ENCODE data around the gene SIRT5.

SIRT5 gene

GRCh38 chr6:13561624-13562267, 12.7 kb upstream of the SIRT5 start:
- Mint-ChIP-seq H3K27me3 (no peaks in the 10 kb centered on the region), H3K4me3 (no peak overlapping the region), H3K9me3 (no peaks in the 10 kb centered on the region), H3K4me1 (no peaks in the 10 kb centered on the region), H3K27ac (no peak overlapping the region), H3K36me3 (no peaks in the 10 kb centered on the region)
- DNase-seq (ENCODE audit: low spot score in 2 of 2) (no peak), ATAC-seq (ENCODE audit: low read depth) (no peak)

DNA sequence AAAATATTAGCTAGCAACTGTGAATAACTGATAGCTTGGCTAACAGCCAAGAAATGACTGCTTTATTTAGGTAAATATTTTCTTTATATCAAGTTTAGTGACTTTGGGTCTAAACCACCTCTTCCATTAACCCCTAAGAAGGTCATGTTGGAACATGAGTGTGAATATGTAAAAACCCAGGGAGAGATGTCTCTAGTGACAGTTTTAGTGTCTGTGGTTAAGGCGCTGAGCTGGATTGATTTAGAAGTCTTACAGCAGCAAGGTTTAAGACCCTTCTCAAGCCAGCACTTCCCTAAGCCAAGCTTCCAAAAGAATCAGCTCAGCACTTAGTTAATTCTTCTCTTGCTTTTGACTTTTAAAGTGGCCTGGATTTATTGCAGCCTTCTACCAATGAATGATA, 11.4 kb upstream of the SIRT5 start:
- H3K27me3 Mint-ChIP-seq, result no peaks in the 10 kb centered on the region
- DNase-seq (ENCODE audit: low spot score in 2 of 2), result no peak
- no peak overlapping the region for H3K4me3 Mint-ChIP-seq
- no peak for ATAC-seq (ENCODE audit: low read depth)
- H3K27ac Mint-ChIP-seq, result no peak overlapping the region
- H3K4me1 Mint-ChIP-seq, result no peaks in the 10 kb centered on the region
- no peaks in the 10 kb centered on the region for H3K9me3 Mint-ChIP-seq
- no peaks in the 10 kb centered on the region for H3K36me3 Mint-ChIP-seq

- DNase-seq (ENCODE audit: low spot score in 2 of 2) (no peak), ATAC-seq (ENCODE audit: low read depth) (no peak)
- Mint-ChIP-seq H3K27ac (no peak overlapping the region), H3K27me3 (peaks cover 2% of the 10 kb centered on the region), H3K9me3 (no peaks in the 10 kb centered on the region), H3K4me1 (no peaks in the 10 kb centered on the region), H3K36me3 (no peaks in the 10 kb centered on the region), H3K4me3 (no peak overlapping the region)
Measured at GRCh38 chr6:13565921-13566320, 8.5 kb upstream of the SIRT5 start.

DNA sequence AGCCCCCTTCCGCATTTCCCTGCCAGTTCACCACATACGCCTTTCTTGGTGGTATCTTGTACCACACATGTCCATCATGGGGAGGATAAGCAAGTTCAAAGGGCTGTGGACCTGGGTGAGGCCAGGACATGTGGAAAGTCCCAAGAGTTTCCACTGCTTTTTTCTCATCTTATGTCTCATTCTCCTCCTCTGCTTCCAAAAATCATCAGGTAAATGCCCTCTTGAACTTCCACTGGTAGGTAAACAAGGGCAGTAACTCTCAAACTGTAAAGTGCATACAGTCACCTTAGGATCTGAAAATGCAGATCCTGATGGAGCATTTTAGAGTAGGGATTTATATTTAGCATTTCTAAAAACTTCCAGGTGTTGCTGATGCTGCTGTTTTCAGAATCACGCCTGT, 7.9 kb upstream of the SIRT5 start:
- Mint-ChIP-seq H3K27me3 (peaks cover 2% of the 10 kb centered on the region), H3K36me3 (no peaks in the 10 kb centered on the region), H3K4me1 (no peaks in the 10 kb centered on the region), H3K4me3 (no peak overlapping the region), H3K27ac (no peak overlapping the region), H3K9me3 (no peaks in the 10 kb centered on the region)
- no peak for ATAC-seq (ENCODE audit: low read depth)
- no peak for DNase-seq (ENCODE audit: low spot score in 2 of 2)

GRCh38 chr6:13568970-13569369, 5.4 kb upstream of the SIRT5 start:
- no peaks in the 10 kb centered on the region for H3K9me3 Mint-ChIP-seq
- DNase-seq (ENCODE audit: low spot score in 2 of 2), result no peak
- H3K27ac Mint-ChIP-seq, result no peak overlapping the region
- H3K4me3 Mint-ChIP-seq, result no peak overlapping the region
- H3K36me3 Mint-ChIP-seq, result no peaks in the 10 kb centered on the region
- H3K4me1 Mint-ChIP-seq, result no peaks in the 10 kb centered on the region
- H3K27me3 Mint-ChIP-seq, result peaks cover 2% of the 10 kb centered on the region
- ATAC-seq (ENCODE audit: low read depth), result no peak

- Mint-ChIP-seq H3K4me3 (no peak overlapping the region), H3K27ac (no peak overlapping the region), H3K36me3 (no peaks in the 10 kb centered on the region), H3K27me3 (peaks cover 2% of the 10 kb centered on the region), H3K4me1 (peaks cover 10% of the 10 kb centered on the region), H3K9me3 (no peaks in the 10 kb centered on the region)
- ATAC-seq (ENCODE audit: low read depth) (no peak), DNase-seq (ENCODE audit: low spot score in 2 of 2) (no peak)
Measured at GRCh38 chr6:13572240-13572639, 2.2 kb upstream of the SIRT5 start.

DNA sequence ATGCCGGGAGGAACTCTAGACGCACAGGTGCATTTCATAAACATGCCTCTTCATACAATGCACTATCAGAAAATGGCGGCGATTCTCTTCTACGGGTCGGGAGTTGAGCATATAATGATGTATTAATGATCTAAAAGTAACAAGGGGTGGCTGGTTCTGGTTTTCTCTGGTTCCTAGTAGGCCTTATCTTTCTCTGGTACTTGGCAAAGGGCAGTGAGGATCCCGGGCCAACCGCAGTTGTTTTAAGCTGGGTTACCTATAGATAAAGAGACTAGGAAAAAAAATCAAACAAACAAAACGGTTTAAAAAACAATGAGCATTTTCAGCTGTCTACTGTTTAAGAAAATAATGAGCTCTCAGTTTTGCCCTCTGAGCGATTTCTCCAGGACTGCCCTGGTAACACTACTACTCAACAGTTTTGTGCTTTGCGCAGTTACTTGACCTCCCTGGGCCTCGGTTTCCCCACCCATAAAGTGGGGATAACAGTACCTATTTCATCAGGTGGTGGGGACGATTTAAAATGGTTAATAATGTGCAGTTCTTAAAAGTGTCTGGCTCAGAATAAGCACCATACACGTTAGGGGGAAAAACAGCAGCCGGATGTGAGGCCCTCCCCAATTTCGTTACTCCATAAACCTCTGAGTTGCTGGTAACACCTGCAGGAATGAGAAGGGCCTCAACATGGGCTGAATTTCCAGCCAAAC, 1.3 kb upstream of the SIRT5 start:
- peaks cover 2% of the 10 kb centered on the region for H3K27me3 Mint-ChIP-seq

DNA sequence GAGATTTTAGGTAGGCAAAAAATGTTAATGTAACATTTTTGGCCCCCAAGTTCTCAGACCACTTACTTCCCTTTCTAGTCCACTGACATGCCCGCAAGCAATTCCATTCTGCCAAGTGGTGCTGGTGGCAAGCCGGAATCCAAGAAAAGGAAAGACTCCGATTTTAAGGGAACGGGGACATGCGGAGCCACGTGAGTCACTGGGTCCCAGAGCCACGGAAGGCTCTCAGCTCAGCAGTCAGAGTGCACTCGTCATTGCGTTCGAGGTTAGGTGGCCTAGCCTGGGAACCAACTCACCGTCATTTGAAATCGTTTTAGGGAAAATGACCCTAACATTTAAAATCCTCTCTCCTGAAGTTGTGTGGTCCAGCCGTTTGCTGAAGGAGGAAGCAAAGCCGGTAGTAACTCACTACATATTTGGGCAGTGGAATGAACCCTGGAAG, 711 bp upstream of the SIRT5 start:
- Mint-ChIP-seq H3K4me3 (peak overlapping the region; percentile 66), H3K9me3 (peaks cover 3% of the 10 kb centered on the region), H3K27me3 (peaks cover under 1% of the 10 kb centered on the region), H3K27ac (peak overlapping the region; percentile 89), H3K36me3 (peaks cover 5% of the 10 kb centered on the region), H3K4me1 (peaks cover 12% of the 10 kb centered on the region)
- DNase-seq (ENCODE audit: low spot score in 2 of 2) (no peak), ATAC-seq (ENCODE audit: low read depth) (no peak)

More for the DNA sequence above, 1.3 kb upstream of the SIRT5 start:
- H3K27ac Mint-ChIP-seq, result peak overlapping the region; percentile 89
- ATAC-seq (ENCODE audit: low read depth), result no peak
- DNase-seq (ENCODE audit: low spot score in 2 of 2), result no peak
- peaks cover 5% of the 10 kb centered on the region for H3K36me3 Mint-ChIP-seq
- H3K4me1 Mint-ChIP-seq, result peaks cover 12% of the 10 kb centered on the region
- H3K9me3 Mint-ChIP-seq, result peaks cover 3% of the 10 kb centered on the region
- H3K4me3 Mint-ChIP-seq, result peak overlapping the region; percentile 66

DNA sequence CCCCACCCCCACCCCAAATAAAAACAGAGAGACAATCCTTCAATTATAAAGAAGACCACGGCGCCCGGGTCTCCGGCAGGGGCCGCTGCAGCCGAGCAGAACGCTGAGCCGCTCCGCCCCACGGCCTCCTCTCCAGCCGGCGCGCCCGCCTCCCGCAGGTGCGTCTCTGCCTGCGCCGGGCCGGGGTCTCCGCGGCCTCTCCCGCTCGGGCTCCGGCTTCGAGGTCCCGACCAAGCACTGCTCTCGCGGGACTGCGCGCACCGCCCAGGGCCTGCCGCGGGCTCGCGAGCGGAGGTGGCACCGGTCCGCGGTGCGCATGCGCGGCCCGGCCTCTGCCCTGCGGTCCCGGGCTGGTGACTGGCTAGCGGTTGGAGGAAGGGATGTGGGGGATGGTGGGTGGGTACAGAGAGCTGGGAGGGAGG, 241 bp upstream of the SIRT5 start:
- Mint-ChIP-seq H3K9me3 (peaks cover 3% of the 10 kb centered on the region), H3K27me3 (no peaks in the 10 kb centered on the region), H3K27ac (peak overlapping the region; percentile 89), H3K36me3 (peaks cover 5% of the 10 kb centered on the region), H3K4me3 (peak overlapping the region; percentile 85), H3K4me1 (peaks cover 12% of the 10 kb centered on the region)
- ATAC-seq (ENCODE audit: low read depth) (peak; percentile 82), DNase-seq (ENCODE audit: low spot score in 2 of 2) (peak; percentile 92 to 93)

DNA sequence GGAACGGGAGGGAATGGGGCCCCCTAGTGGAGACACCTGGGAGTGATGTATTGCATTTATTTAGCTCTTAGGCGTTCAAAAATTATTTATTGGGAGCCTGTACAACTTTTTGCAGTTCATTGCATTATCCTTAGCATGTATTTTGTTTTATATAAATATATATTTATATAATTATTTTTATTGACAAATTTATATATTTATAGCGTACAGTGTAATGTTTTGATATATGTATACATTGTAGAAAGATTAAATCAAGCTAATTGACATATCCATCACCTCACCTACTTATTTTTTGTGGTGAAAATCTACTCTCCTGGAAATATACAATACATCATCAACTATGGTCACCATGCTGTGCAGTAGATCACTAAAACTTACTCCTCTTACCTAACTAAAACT, 975 bp downstream of the SIRT5 start:
- Mint-ChIP-seq H3K36me3 (peaks cover 6% of the 10 kb centered on the region), H3K4me1 (peaks cover 12% of the 10 kb centered on the region), H3K4me3 (peak overlapping the region; percentile 85), H3K27me3 (no peaks in the 10 kb centered on the region), H3K27ac (peak overlapping the region; percentile 89), H3K9me3 (peaks cover 3% of the 10 kb centered on the region)
- DNase-seq (ENCODE audit: low spot score in 2 of 2) (no peak), ATAC-seq (ENCODE audit: low read depth) (no peak)

DNA sequence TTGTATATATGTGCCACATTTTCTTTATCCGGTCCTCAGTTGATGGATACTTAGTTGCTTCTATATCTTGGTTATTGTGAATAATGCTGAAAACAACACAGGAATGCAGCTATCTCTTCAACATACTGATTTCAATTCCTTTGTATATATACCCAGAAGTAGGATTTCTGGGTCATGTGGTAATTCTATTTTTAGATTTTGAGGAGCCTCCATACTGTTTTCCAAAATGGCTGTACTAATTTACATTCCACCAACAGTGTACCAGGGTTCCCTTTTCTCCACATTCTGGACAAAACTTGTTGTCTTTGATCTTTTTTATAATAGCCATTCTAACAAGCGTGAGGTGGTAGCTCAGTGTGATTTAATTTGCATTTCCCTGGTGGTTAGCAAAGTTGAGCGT, 1.6 kb downstream of the SIRT5 start:
- Mint-ChIP-seq H3K9me3 (peaks cover 3% of the 10 kb centered on the region), H3K27me3 (no peaks in the 10 kb centered on the region), H3K4me1 (peaks cover 15% of the 10 kb centered on the region), H3K4me3 (peak overlapping the region; percentile 68), H3K27ac (peak overlapping the region; percentile 89), H3K36me3 (peaks cover 10% of the 10 kb centered on the region)
- no peak for DNase-seq (ENCODE audit: low spot score in 2 of 2)
- no peak for ATAC-seq (ENCODE audit: low read depth)

DNA sequence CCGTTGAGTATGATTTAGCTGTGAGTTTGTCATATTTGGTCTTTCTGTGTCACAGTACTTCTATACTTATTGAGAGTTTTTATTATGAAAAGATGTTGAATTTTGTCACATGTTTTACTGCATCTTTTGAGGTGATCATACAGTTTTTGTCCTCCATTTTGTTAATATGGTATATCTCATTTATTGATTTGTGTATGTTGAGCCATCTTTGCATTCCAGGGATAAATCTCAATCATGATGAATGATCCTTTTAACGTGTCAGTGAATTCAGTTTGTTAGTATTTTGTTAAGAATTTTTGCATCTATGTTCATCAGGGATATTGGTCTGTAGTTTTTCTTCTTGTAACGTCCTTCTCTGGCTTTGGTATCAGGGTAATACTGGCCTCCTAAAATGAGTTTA, 3.5 kb downstream of the SIRT5 start:
- ATAC-seq (ENCODE audit: low read depth) (no peak), DNase-seq (ENCODE audit: low spot score in 2 of 2) (no peak)
- no peak overlapping the region for H3K4me3 Mint-ChIP-seq
- H3K4me1 Mint-ChIP-seq, result peaks cover 15% of the 10 kb centered on the region
- H3K27me3 Mint-ChIP-seq, result no peaks in the 10 kb centered on the region
- H3K9me3 Mint-ChIP-seq, result peaks cover 3% of the 10 kb centered on the region
- no peak overlapping the region for H3K27ac Mint-ChIP-seq
- peaks cover 16% of the 10 kb centered on the region for H3K36me3 Mint-ChIP-seq

GRCh38 chr6:13579911-13580310, 5.5 kb downstream of the SIRT5 start:
- ATAC-seq (ENCODE audit: low read depth), result no peak
- no peak overlapping the region for H3K4me3 Mint-ChIP-seq
- H3K36me3 Mint-ChIP-seq, result peaks cover 22% of the 10 kb centered on the region
- no peak for DNase-seq (ENCODE audit: low spot score in 2 of 2)
- no peak overlapping the region for H3K27ac Mint-ChIP-seq
- no peaks in the 10 kb centered on the region for H3K27me3 Mint-ChIP-seq
- peaks cover 12% of the 10 kb centered on the region for H3K4me1 Mint-ChIP-seq
- H3K9me3 Mint-ChIP-seq, result peaks cover 3% of the 10 kb centered on the region

GRCh38 chr6:13581700-13582229, 7.4 kb downstream of the SIRT5 start:
- ATAC-seq (ENCODE audit: low read depth) (no peak), DNase-seq (ENCODE audit: low spot score in 2 of 2) (no peak)
- Mint-ChIP-seq H3K4me1 (peaks cover 5% of the 10 kb centered on the region), H3K4me3 (no peak overlapping the region), H3K27ac (peak overlapping the region; percentile 28), H3K27me3 (no peaks in the 10 kb centered on the region), H3K9me3 (peaks cover 3% of the 10 kb centered on the region), H3K36me3 (peaks cover 25% of the 10 kb centered on the region)
